ENCODE results near the gene CRAMP1.

The CRAMP1 gene

GRCh38 chr16:1601489-1601888, 10.7 kb upstream of the CRAMP1 start:
- DNase-seq: no peak

GRCh38 chr16:1602285-1602684, 9.9 kb upstream of the CRAMP1 start:
- DNase-seq: no peak

GRCh38 chr16:1606774-1607173, 5.4 kb upstream of the CRAMP1 start:
- DNase-seq: no peak

- no peak for DNase-seq
These were observed 4.2 kb upstream of the CRAMP1 start for GRCh38 chr16:1607971-1608370.

GRCh38 chr16:1610071-1610898, 1.9 kb upstream of the CRAMP1 start:
- peak; percentile 15 to 85 (median 71) for DNase-seq

GRCh38 chr16:1610899-1611632, 1.1 kb upstream of the CRAMP1 start:
- no peak for DNase-seq

GRCh38 chr16:1613211-1613622, 1.1 kb downstream of the CRAMP1 start:
- no peak for DNase-seq

GRCh38 chr16:1613728-1614455, 1.7 kb downstream of the CRAMP1 start:
- no peak for DNase-seq

GRCh38 chr16:1614456-1615102, 2.4 kb downstream of the CRAMP1 start:
- no peak for DNase-seq

- no peak for DNase-seq
These were observed 3.6 kb downstream of the CRAMP1 start for GRCh38 chr16:1615761-1616160.

GRCh38 chr16:1619976-1620375, 7.8 kb downstream of the CRAMP1 start:
- no peak for DNase-seq

- no peak for DNase-seq
These were observed 8.2 kb downstream of the CRAMP1 start for GRCh38 chr16:1620391-1620790.

GRCh38 chr16:1621851-1622250, 9.7 kb downstream of the CRAMP1 start:
- DNase-seq: no peak

- DNase-seq: no peak
These were observed 14.2 kb downstream of the CRAMP1 start for GRCh38 chr16:1626327-1626726.

- no peak for DNase-seq
These were observed 14.6 kb downstream of the CRAMP1 start for GRCh38 chr16:1626776-1627175.

- DNase-seq: peak in 1 of 14 donors; percentile 59
These were observed 18.5 kb downstream of the CRAMP1 start for GRCh38 chr16:1630450-1631213.

- DNase-seq: peak in 1 of 14 donors; percentile 59
These were observed 19.1 kb downstream of the CRAMP1 start for GRCh38 chr16:1631230-1631629.

GRCh38 chr16:1631931-1632637, 19.9 kb downstream of the CRAMP1 start:
- peak in 1 of 14 donors; percentile 38 for DNase-seq

GRCh38 chr16:1632638-1632970, 20.4 kb downstream of the CRAMP1 start:
- DNase-seq: no peak

- DNase-seq: no peak
These were observed 21.1 kb downstream of the CRAMP1 start for GRCh38 chr16:1633310-1633709.

- DNase-seq: no peak
These were observed 22.4 kb downstream of the CRAMP1 start for GRCh38 chr16:1634541-1634940.
